Uterus (tissue), 2 donors: ENCODE results near the gene NPB.

Experiments
- POLR2A ChIP-seq, 2 donors: fragments of 450-650 bp; IDR thresholded peaks; one replicate each; pipeline ENCODE4 v1.6.1; 2016; ENCODE audit warnings: antibody characterized with exemption in 2 of 2, mild to moderate bottlenecking in 1 of 2, moderate library complexity in 1 of 2
- TF ChIP-seq, protein P1 (sequence below), 4 experiments: fragments of 200-600 bp in 2 of 4; fragments of 450-650 bp in 2 of 4; sonication (generic) in 2 of 4; IDR thresholded peaks; one replicate each; pipeline ENCODE4 v1.5.1; 2016 to 2019; ENCODE audit warnings: antibody characterized with exemption in 4 of 4, mild to moderate bottlenecking in 2 of 4, moderate library complexity in 1 of 4

DNA sequence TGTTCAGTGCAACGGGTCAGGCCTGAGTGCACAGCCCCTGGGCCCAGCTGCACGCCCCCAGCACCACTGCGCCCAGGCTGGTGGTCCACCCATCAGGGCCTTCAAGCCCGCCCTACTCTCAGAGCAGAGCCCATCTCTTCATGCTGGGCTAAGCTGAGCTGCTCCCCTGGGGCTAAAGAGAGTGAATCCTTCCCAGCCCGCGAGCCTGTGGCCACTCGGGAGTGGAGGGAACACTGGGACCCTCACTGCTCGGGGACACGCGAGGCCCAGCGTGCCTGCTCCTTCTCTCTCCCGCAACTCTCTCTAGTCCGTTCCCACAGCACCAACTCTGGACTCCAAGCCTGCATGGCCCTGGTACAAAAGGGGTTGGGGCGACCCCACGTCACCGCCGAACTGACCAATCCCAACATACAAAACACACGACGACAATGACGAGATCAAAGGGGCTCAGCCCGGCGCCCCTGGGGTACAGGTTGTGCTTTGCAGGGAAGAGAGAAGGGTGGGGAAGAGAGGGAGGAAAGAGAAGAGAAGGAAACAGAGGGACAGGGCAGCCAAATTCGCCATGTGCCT is 20.0 kb downstream of the NPB start:
- TF ChIP-seq, protein P1, sequence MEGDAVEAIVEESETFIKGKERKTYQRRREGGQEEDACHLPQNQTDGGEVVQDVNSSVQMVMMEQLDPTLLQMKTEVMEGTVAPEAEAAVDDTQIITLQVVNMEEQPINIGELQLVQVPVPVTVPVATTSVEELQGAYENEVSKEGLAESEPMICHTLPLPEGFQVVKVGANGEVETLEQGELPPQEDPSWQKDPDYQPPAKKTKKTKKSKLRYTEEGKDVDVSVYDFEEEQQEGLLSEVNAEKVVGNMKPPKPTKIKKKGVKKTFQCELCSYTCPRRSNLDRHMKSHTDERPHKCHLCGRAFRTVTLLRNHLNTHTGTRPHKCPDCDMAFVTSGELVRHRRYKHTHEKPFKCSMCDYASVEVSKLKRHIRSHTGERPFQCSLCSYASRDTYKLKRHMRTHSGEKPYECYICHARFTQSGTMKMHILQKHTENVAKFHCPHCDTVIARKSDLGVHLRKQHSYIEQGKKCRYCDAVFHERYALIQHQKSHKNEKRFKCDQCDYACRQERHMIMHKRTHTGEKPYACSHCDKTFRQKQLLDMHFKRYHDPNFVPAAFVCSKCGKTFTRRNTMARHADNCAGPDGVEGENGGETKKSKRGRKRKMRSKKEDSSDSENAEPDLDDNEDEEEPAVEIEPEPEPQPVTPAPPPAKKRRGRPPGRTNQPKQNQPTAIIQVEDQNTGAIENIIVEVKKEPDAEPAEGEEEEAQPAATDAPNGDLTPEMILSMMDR (IDR thresholded peaks at IDR 0.05): no peak
- no peak for TF ChIP-seq POLR2A (IDR thresholded peaks at IDR 0.05)
